ENCODE data around the gene UBXN4. TPM values are rescaled to one million over a fixed set of nuclear protein-coding genes. Genes with fewer than 3 reads are reported as not detected.

UBXN4 gene
- polyA plus RNA-seq, 1 of the 3 experiments (the other 2 are of a cell fraction), result 32.7 TPM

DNA sequence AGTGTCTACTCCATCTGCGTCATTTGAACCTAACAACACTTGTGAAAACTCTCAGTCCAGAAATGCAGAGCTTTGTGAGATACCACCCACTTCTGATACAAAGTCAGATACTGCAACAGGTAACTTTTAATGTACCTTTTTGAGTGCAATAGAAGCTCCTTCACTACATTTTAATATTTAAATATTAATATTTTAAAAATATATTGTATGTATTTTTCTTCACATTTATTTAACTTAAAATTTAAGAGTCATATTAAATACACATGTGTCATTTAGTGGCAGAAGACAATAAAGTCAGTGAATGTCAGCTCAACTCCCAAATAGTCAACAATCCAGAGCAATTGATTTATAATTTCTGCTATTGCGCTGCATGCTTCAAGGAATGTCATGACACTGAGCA is 13.9 kb downstream of the UBXN4 start:
- H3K79me2 ChIP-seq (ENCODE audit: insufficient read depth), result peaks cover 80% of the 10 kb centered on the region
- DNase-seq, result no peak
- no peaks in the 10 kb centered on the region for H3K9me2 ChIP-seq
- H3F3A ChIP-seq (replicated peaks; ENCODE audit: insufficient read depth), result no peaks in the 10 kb centered on the region
- ChIA-PET CTCF (interaction anchor here (0.6 to 1.4 kb wide), 4 partner anchors 10 to 752 kb away, joined by 3 to 5 read pairs (median 3); partner anchors contain the start of gene UBXN4), POLR2A (no interaction called here)
- H3K9ac ChIP-seq, result no peak overlapping the region
- H3K27me3 ChIP-seq (ENCODE audit: insufficient read depth), result no peaks in the 10 kb centered on the region
- no peak overlapping the region for H2AFZ ChIP-seq (ENCODE audit: low read depth)
- peaks cover 56 to 83% of the 10 kb centered on the region in 2 experiments for H3K36me3 ChIP-seq (replicated peaks in 1 of 2; ENCODE audit: control insufficient read depth in 1 of 2, insufficient read depth in 2 of 2, low read length in 1 of 2)
- WGBS (ENCODE audit: low lambda C conversion rate), result 98% methylated on average over 2 of the region's 2 CpGs
- H3K4me1 ChIP-seq (ENCODE audit: control insufficient read depth in 1 of 2, insufficient read depth in 2 of 2, low read depth in 1 of 2, low read length in 1 of 2), result no peaks in the 10 kb centered on the region
- H3K4me2 ChIP-seq, result no peak overlapping the region
- no peak overlapping the region for H3K27ac ChIP-seq (ENCODE audit: low read depth in 2 of 2, low read length in 1 of 2)
- peaks cover 20% of the 10 kb centered on the region for H3K9me3 ChIP-seq
- H4K20me1 ChIP-seq (ENCODE audit: insufficient read depth), result no peaks in the 10 kb centered on the region; the same call in 1 of the 2 replicates
- TF ChIP-seq, protein P1, sequence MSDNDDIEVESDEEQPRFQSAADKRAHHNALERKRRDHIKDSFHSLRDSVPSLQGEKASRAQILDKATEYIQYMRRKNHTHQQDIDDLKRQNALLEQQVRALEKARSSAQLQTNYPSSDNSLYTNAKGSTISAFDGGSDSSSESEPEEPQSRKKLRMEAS (IDR thresholded peaks at IDR 0.05; ENCODE audit: low read depth), result no peak
- H3K4me3 ChIP-seq (ENCODE audit: low read depth in 2 of 2, low read length in 1 of 2), result no peak overlapping the region

DNA sequence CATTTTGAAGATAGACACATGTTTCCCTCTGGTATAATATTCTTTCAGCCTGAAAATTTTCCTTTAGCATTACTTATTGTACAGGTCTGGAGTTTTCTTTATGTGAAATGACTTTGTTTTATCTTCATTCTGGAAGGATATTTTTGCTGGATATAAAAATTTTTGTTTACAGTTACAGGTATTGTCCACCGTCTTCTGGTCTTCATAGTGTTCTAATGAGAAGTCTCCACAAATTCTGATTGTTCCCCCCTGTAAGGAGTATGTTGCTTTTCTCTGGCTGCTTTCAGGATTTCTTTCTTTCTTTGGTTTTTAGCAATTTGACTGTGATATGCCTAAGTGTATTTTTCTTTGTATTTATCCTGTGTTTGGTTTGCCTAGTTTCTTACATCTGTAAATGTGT is 15.0 kb downstream of the UBXN4 start:
- Histone ChIP-seq H3K27ac (ENCODE audit: low read depth in 2 of 2, low read length in 1 of 2) (no peak overlapping the region), H3K79me2 (ENCODE audit: insufficient read depth) (peaks cover 83% of the 10 kb centered on the region), H3K9ac (no peak overlapping the region), H3F3A (replicated peaks; ENCODE audit: insufficient read depth) (peaks cover 4% of the 10 kb centered on the region), H3K4me1 (ENCODE audit: control insufficient read depth in 1 of 2, insufficient read depth in 2 of 2, low read depth in 1 of 2, low read length in 1 of 2) (peaks cover 0 to 6% of the 10 kb centered on the region in 2 experiments; a peak in 1 of 4 replicates), H3K4me3 (ENCODE audit: low read depth in 2 of 2, low read length in 1 of 2) (no peak overlapping the region; a peak in 1 of 4 replicates), H3K9me3 (peaks cover 20% of the 10 kb centered on the region), H3K27me3 (ENCODE audit: insufficient read depth) (no peaks in the 10 kb centered on the region), H4K20me1 (ENCODE audit: insufficient read depth) (no peaks in the 10 kb centered on the region; the same call in 1 of the 2 replicates), H3K4me2 (no peak overlapping the region), H2AFZ (ENCODE audit: low read depth) (no peak overlapping the region), H3K9me2 (no peaks in the 10 kb centered on the region), H3K36me3 (replicated peaks in 1 of 2; ENCODE audit: control insufficient read depth in 1 of 2, insufficient read depth in 2 of 2, low read length in 1 of 2) (peaks cover 64 to 88% of the 10 kb centered on the region in 2 experiments)
- ChIA-PET POLR2A (no interaction called here), CTCF (no interaction called here)
- TF ChIP-seq, protein P2, sequence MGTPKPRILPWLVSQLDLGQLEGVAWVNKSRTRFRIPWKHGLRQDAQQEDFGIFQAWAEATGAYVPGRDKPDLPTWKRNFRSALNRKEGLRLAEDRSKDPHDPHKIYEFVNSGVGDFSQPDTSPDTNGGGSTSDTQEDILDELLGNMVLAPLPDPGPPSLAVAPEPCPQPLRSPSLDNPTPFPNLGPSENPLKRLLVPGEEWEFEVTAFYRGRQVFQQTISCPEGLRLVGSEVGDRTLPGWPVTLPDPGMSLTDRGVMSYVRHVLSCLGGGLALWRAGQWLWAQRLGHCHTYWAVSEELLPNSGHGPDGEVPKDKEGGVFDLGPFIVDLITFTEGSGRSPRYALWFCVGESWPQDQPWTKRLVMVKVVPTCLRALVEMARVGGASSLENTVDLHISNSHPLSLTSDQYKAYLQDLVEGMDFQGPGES (IDR thresholded peaks at IDR 0.05; ENCODE audit: low read depth, low read length), result no peak
- TF ChIP-seq FOXM1 (IDR thresholded peaks at IDR 0.05; ENCODE audit: low read depth), result no peak
- TF ChIP-seq, protein P1 (IDR thresholded peaks at IDR 0.05; ENCODE audit: low read depth), result no peak
- TF ChIP-seq NFIC (IDR thresholded peaks at IDR 0.05; ENCODE audit: borderline replicate concordance), result no peak
- TF ChIP-seq, protein P3, sequence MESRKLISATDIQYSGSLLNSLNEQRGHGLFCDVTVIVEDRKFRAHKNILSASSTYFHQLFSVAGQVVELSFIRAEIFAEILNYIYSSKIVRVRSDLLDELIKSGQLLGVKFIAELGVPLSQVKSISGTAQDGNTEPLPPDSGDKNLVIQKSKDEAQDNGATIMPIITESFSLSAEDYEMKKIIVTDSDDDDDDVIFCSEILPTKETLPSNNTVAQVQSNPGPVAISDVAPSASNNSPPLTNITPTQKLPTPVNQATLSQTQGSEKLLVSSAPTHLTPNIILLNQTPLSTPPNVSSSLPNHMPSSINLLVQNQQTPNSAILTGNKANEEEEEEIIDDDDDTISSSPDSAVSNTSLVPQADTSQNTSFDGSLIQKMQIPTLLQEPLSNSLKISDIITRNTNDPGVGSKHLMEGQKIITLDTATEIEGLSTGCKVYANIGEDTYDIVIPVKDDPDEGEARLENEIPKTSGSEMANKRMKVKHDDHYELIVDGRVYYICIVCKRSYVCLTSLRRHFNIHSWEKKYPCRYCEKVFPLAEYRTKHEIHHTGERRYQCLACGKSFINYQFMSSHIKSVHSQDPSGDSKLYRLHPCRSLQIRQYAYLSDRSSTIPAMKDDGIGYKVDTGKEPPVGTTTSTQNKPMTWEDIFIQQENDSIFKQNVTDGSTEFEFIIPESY (IDR thresholded peaks at IDR 0.05; ENCODE audit: borderline replicate concordance, low read depth), result no peak
- TF ChIP-seq RCOR1 (IDR thresholded peaks at IDR 0.05; ENCODE audit: low read length), result no peak
- TF ChIP-seq ELF1 (IDR thresholded peaks at IDR 0.05), result no peak
- TF ChIP-seq TCF12 (IDR thresholded peaks at IDR 0.05), result no peak
- no peak for TF ChIP-seq POLR2AphosphoS5 (IDR thresholded peaks at IDR 0.05; ENCODE audit: low read depth, low read length)
- no peak for TF ChIP-seq MXI1 (IDR thresholded peaks at IDR 0.05; ENCODE audit: low read depth, low read length)
- no peak for TF ChIP-seq YY1 (IDR thresholded peaks at IDR 0.05; ENCODE audit: low read depth)
- no peak for TF ChIP-seq RAD21 (IDR thresholded peaks at IDR 0.05; ENCODE audit: low read length)
- TF ChIP-seq TAF1 (IDR thresholded peaks at IDR 0.05; ENCODE audit: borderline replicate concordance, low read depth, low read length), result no peak
- DNase-seq, result no peak
- WGBS (ENCODE audit: low lambda C conversion rate), result 88% methylated on average over 1 of the region's 1 CpG
